AG10803 (cell line): ENCODE data around the gene RBFA.

Experiments
- DNase-seq: peaks from one replicate; pipeline ENCODE4 v3.0.0; 2010; ENCODE audit warnings: low read depth
- H3K4me3 ChIP-seq: 2 replicates; pipeline ENCODE4 v1.5.1; 2011; ENCODE audit warnings: mild to moderate bottlenecking, low read length, control low read depth
- CTCF ChIP-seq: conservative IDR thresholded peaks from 2 replicates; pipeline ENCODE4 v1.5.1; 2011; ENCODE audit warnings: mild to moderate bottlenecking, low read length, control low read depth, inconsistent platforms

Gene RBFA

GRCh38 chr18:80050797-80051196, 16.6 kb downstream of the RBFA start:
- DNase-seq: no peak
- TF ChIP-seq CTCF: no peak
- no peak overlapping the region for H3K4me3 ChIP-seq

GRCh38 chr18:80056095-80056494, 21.9 kb downstream of the RBFA start:
- no peak for DNase-seq
- no peak for TF ChIP-seq CTCF
- H3K4me3 ChIP-seq: no peak overlapping the region

- no peak overlapping the region for H3K4me3 ChIP-seq
- TF ChIP-seq CTCF: no peak
- no peak for DNase-seq
These were observed 25.7 kb downstream of the RBFA start for GRCh38 chr18:80059945-80060344.

- no peak overlapping the region for H3K4me3 ChIP-seq
- DNase-seq: no peak
- no peak for TF ChIP-seq CTCF
These were observed 31.5 kb downstream of the RBFA start for GRCh38 chr18:80065705-80066104.

- H3K4me3 ChIP-seq: no peak overlapping the region
- no peak for TF ChIP-seq CTCF
These were observed 33.1 kb downstream of the RBFA start for GRCh38 chr18:80067321-80067720.

GRCh38 chr18:80067897-80068296, 33.7 kb downstream of the RBFA start:
- no peak for DNase-seq
- no peak for TF ChIP-seq CTCF

More at GRCh38 chr18:80067321-80067720, 33.1 kb downstream of the RBFA start:
- no peak for DNase-seq

GRCh38 chr18:80068571-80069272, 34.5 kb downstream of the RBFA start:
- TF ChIP-seq CTCF: no peak
- H3K4me3 ChIP-seq: no peak overlapping the region
- no peak for DNase-seq

More at GRCh38 chr18:80067897-80068296, 33.7 kb downstream of the RBFA start:
- no peak overlapping the region for H3K4me3 ChIP-seq
